Stimulated activated naive CD8-positive, alpha-beta T cell treated with anti-CD3 and anti-CD28 coated beads, Interleukin-15, amount 100 ng/mL, for 72 hours (primary cell): ENCODE results near the gene KBTBD2.
"Not testable (repeated sequence)": the region's sequence is repeated elsewhere in the genome, so short reads cannot be mapped to it uniquely, and the experiment has no call there.

Experiments used
- ATAC-seq: fragments of 150-1000 bp; cut with Tn5 transposase; 2 replicates; pipeline ENCODE4 v1.10.0; 2021; ENCODE audit warnings: mild to moderate bottlenecking, moderate library complexity
- DNase-seq, 2 donors: peaks; one replicate each; pipeline ENCODE4 v3.0.0; 2021 to 2022
- H3K27ac Mint-ChIP-seq, 2 donors: one replicate each; pipeline ENCODE4 v1.8.0; 2022; ENCODE audit warnings: mild to moderate bottlenecking in 2 of 2, mixed read lengths in 2 of 2, moderate library complexity in 2 of 2
- H3K27me3 Mint-ChIP-seq: one replicate; pipeline ENCODE4 v1.8.0; 2022; ENCODE audit warnings: mixed read lengths
- H3K4me1 Mint-ChIP-seq: one replicate; pipeline ENCODE4 v1.8.0; 2022; ENCODE audit warnings: mild to moderate bottlenecking, mixed read lengths
- H3K4me3 Mint-ChIP-seq, 2 donors: one replicate each; pipeline ENCODE4 v1.8.0; 2022; ENCODE audit warnings: mild to moderate bottlenecking in 2 of 2, mixed read lengths in 2 of 2, moderate library complexity in 1 of 2
- H3K9me3 Mint-ChIP-seq, 2 donors: one replicate each; pipeline ENCODE4 v1.8.0; 2022; ENCODE audit warnings: mixed read lengths in 2 of 2

The KBTBD2 gene

GRCh38 chr7:32879460-32879859, 12.1 kb downstream of the KBTBD2 start:
- ATAC-seq = no peak
- no peak for DNase-seq
- H3K27ac Mint-ChIP-seq = no peak overlapping the region
- no peaks in the 10 kb centered on the region for H3K27me3 Mint-ChIP-seq
- H3K4me3 Mint-ChIP-seq = no peak overlapping the region
- H3K4me1 Mint-ChIP-seq = peaks cover 22% of the 10 kb centered on the region
- no peaks in the 10 kb centered on the region for H3K9me3 Mint-ChIP-seq

- not testable (repeated sequence) for H3K27me3 Mint-ChIP-seq, H3K4me3 Mint-ChIP-seq, H3K27ac Mint-ChIP-seq, ATAC-seq, H3K9me3 Mint-ChIP-seq, DNase-seq
- H3K4me1 Mint-ChIP-seq = peaks cover 22% of the 10 kb centered on the region
These were observed 13.5 kb downstream of the KBTBD2 start for GRCh38 chr7:32878023-32878422.

- Mint-ChIP-seq H3K4me3 (no peak overlapping the region), H3K9me3 (no peaks in the 10 kb centered on the region), H3K27ac (no peak overlapping the region), H3K27me3 (no peaks in the 10 kb centered on the region), H3K4me1 (peaks cover 24% of the 10 kb centered on the region)
- no peak for ATAC-seq
- no peak for DNase-seq
These were observed 19.1 kb downstream of the KBTBD2 start for GRCh38 chr7:32872421-32872820.

- Mint-ChIP-seq H3K4me1 (peaks cover 24% of the 10 kb centered on the region), H3K27ac (no peak overlapping the region), H3K27me3 (no peaks in the 10 kb centered on the region), H3K9me3 (no peaks in the 10 kb centered on the region), H3K4me3 (no peak overlapping the region)
- peak; percentile 98 for ATAC-seq
- no peak for DNase-seq
These were observed 19.8 kb downstream of the KBTBD2 start for GRCh38 chr7:32871624-32872371.

GRCh38 chr7:32870298-32870697, 21.3 kb downstream of the KBTBD2 start:
- Mint-ChIP-seq H3K9me3 (peaks cover 0 to 10% of the 10 kb centered on the region in 2 donors), H3K27me3 (no peaks in the 10 kb centered on the region), H3K4me3 (no peak overlapping the region), H3K4me1 (peaks cover 18% of the 10 kb centered on the region), H3K27ac (no peak overlapping the region)
- DNase-seq = no peak
- no peak for ATAC-seq

GRCh38 chr7:32869716-32870115, 21.8 kb downstream of the KBTBD2 start:
- no peak for DNase-seq
- ATAC-seq = no peak
- H3K4me1 Mint-ChIP-seq = peaks cover 18% of the 10 kb centered on the region
- no peaks in the 10 kb centered on the region for H3K27me3 Mint-ChIP-seq
- H3K27ac Mint-ChIP-seq = no peak overlapping the region
- no peak overlapping the region for H3K4me3 Mint-ChIP-seq
- peaks cover 0 to 10% of the 10 kb centered on the region in 2 donors for H3K9me3 Mint-ChIP-seq

- peaks cover 18% of the 10 kb centered on the region for H3K4me1 Mint-ChIP-seq
- ATAC-seq (no peak), DNase-seq (no peak)
- H3K4me3 Mint-ChIP-seq = no peak overlapping the region
- H3K27me3 Mint-ChIP-seq = no peaks in the 10 kb centered on the region
- no peak overlapping the region for H3K27ac Mint-ChIP-seq
- peaks cover 0 to 17% of the 10 kb centered on the region in 2 donors for H3K9me3 Mint-ChIP-seq
These were observed 23.4 kb downstream of the KBTBD2 start for GRCh38 chr7:32868116-32868515.

- peaks cover 0 to 17% of the 10 kb centered on the region in 2 donors for H3K9me3 Mint-ChIP-seq
- H3K27ac Mint-ChIP-seq = no peak overlapping the region
- H3K27me3 Mint-ChIP-seq = no peaks in the 10 kb centered on the region
- H3K4me3 Mint-ChIP-seq = no peak overlapping the region
- peaks cover 3% of the 10 kb centered on the region for H3K4me1 Mint-ChIP-seq
- ATAC-seq (no peak), DNase-seq (no peak)
These were observed 26.0 kb downstream of the KBTBD2 start for GRCh38 chr7:32865448-32866030.

GRCh38 chr7:32863872-32864271, 27.7 kb downstream of the KBTBD2 start:
- not testable (repeated sequence) for H3K27ac Mint-ChIP-seq, H3K4me1 Mint-ChIP-seq, H3K27me3 Mint-ChIP-seq, ATAC-seq, DNase-seq, H3K4me3 Mint-ChIP-seq
- H3K9me3 Mint-ChIP-seq = peaks cover 0 to 17% of the 10 kb centered on the region in 2 donors

GRCh38 chr7:32860090-32860489, 31.5 kb downstream of the KBTBD2 start:
- peaks cover 13% of the 10 kb centered on the region for H3K4me1 Mint-ChIP-seq
- no peak for ATAC-seq

GRCh38 chr7:32858648-32859047, 32.9 kb downstream of the KBTBD2 start:
- no peak for ATAC-seq
- H3K27me3 Mint-ChIP-seq = peaks cover 20% of the 10 kb centered on the region
- H3K4me1 Mint-ChIP-seq = peaks cover 13% of the 10 kb centered on the region
- H3K4me3 Mint-ChIP-seq = no peak overlapping the region
- no peak for DNase-seq
- H3K27ac Mint-ChIP-seq = no peak overlapping the region
- no peaks in the 10 kb centered on the region for H3K9me3 Mint-ChIP-seq

More at GRCh38 chr7:32860090-32860489, 31.5 kb downstream of the KBTBD2 start:
- Mint-ChIP-seq H3K27ac (no peak overlapping the region), H3K4me3 (no peak overlapping the region), H3K27me3 (peaks cover 6% of the 10 kb centered on the region), H3K9me3 (peaks cover 0 to 7% of the 10 kb centered on the region in 2 donors)
- no peak for DNase-seq

- not testable (repeated sequence) for DNase-seq, H3K27ac Mint-ChIP-seq, H3K9me3 Mint-ChIP-seq, ATAC-seq, H3K4me3 Mint-ChIP-seq
- Mint-ChIP-seq H3K27me3 (peaks cover 25% of the 10 kb centered on the region), H3K4me1 (peaks cover 13% of the 10 kb centered on the region)
These were observed 34.5 kb downstream of the KBTBD2 start for GRCh38 chr7:32857063-32857462.

- Mint-ChIP-seq H3K27me3 (peaks cover 31% of the 10 kb centered on the region), H3K4me1 (peaks cover 13% of the 10 kb centered on the region)
- H3K27ac Mint-ChIP-seq, H3K4me3 Mint-ChIP-seq, ATAC-seq, DNase-seq, H3K9me3 Mint-ChIP-seq: not testable (repeated sequence)
These were observed 35.5 kb downstream of the KBTBD2 start for GRCh38 chr7:32855837-32856775.

- not testable (repeated sequence) for H3K4me3 Mint-ChIP-seq, ATAC-seq, H3K9me3 Mint-ChIP-seq, H3K27ac Mint-ChIP-seq, DNase-seq
- peaks cover 10% of the 10 kb centered on the region for H3K4me1 Mint-ChIP-seq
- H3K27me3 Mint-ChIP-seq = peaks cover 50% of the 10 kb centered on the region
These were observed 40.9 kb downstream of the KBTBD2 start for GRCh38 chr7:32850654-32851053.

GRCh38 chr7:32848655-32849054, 42.9 kb downstream of the KBTBD2 start:
- Mint-ChIP-seq H3K4me1 (peaks cover 10% of the 10 kb centered on the region), H3K27me3 (peaks cover 33% of the 10 kb centered on the region)
- not testable (repeated sequence) for ATAC-seq, H3K9me3 Mint-ChIP-seq, H3K27ac Mint-ChIP-seq, DNase-seq, H3K4me3 Mint-ChIP-seq
